ENCODE results near the gene CCDC57. TPM values are rescaled to one million over a fixed set of nuclear protein-coding genes. Genes with fewer than 3 reads are reported as not detected.

Gene CCDC57
- total and polyA plus RNA-seq, 5 donors from 2014 or later, result 27.7 to 76.6 (median 38.1) TPM

- Mint-ChIP-seq H3K36me3 (no peaks in the 10 kb centered on the region), H3K9me3 (peaks cover 0 to 2% (median 0%) of the 10 kb centered on the region in 7 donors), H3K27ac (peak overlapping the region in 1 of 3 donors; percentile 15), H3K27me3 (no peaks in the 10 kb centered on the region), H3K4me3 (peak overlapping the region in 3 of 4 donors; percentile 76 to 83 (median 78)), H3K4me1 (peaks cover 0 to 19% (median 3%) of the 10 kb centered on the region in 4 donors)
- peak; percentile 39 to 48 for ATAC-seq (ENCODE audit: low read depth in 2 of 2)
- Histone ChIP-seq H3K4me1 (ENCODE audit: control insufficient read depth, insufficient read depth, low read length, poor library complexity, severe bottlenecking) (peaks cover 25% of the 10 kb centered on the region), H3K4me3 (ENCODE audit: low read depth, low read length) (no peak overlapping the region), H3K27me3 (ENCODE audit: control insufficient read depth, insufficient read depth, low read length) (no peaks in the 10 kb centered on the region), H3K36me3 (ENCODE audit: control insufficient read depth, insufficient read depth, low read length) (peaks cover 9% of the 10 kb centered on the region), H3K9me3 (ENCODE audit: control insufficient read depth in 2 of 2, low read length in 2 of 2) (no peaks in the 10 kb centered on the region), H3K27ac (ENCODE audit: insufficient read depth, low read length, poor library complexity, severe bottlenecking) (peak overlapping the region; percentile 57)
- DNase-seq, result peak in 1 of 3 donors; percentile 44
Observed at GRCh38 chr17:82065193-82065637, 147.4 kb downstream of the CCDC57 start.

- peaks cover 9% of the 10 kb centered on the region for H3K36me3 ChIP-seq (ENCODE audit: control insufficient read depth, insufficient read depth, low read length)
- ATAC-seq (ENCODE audit: low read depth in 2 of 2) (no peak), DNase-seq (no peak)
- peaks cover 0 to 2% (median 0%) of the 10 kb centered on the region in 7 donors for H3K9me3 Mint-ChIP-seq
- peaks cover 0 to 19% (median 3%) of the 10 kb centered on the region in 4 donors for H3K4me1 Mint-ChIP-seq
- H3K4me3 ChIP-seq (ENCODE audit: low read depth, low read length), result no peak overlapping the region
- H3K27ac Mint-ChIP-seq, result peak overlapping the region in 2 of 3 donors; percentile 52 to 71
- H3K27me3 Mint-ChIP-seq, result no peaks in the 10 kb centered on the region
- no peaks in the 10 kb centered on the region for H3K36me3 Mint-ChIP-seq
- H3K4me3 Mint-ChIP-seq, result peak overlapping the region; percentile 76 to 83 (median 80)
- no peaks in the 10 kb centered on the region for H3K9me3 ChIP-seq (ENCODE audit: control insufficient read depth in 2 of 2, low read length in 2 of 2)
- peak overlapping the region; percentile 57 for H3K27ac ChIP-seq (ENCODE audit: insufficient read depth, low read length, poor library complexity, severe bottlenecking)
- H3K4me1 ChIP-seq (ENCODE audit: control insufficient read depth, insufficient read depth, low read length, poor library complexity, severe bottlenecking), result peaks cover 25% of the 10 kb centered on the region
- H3K27me3 ChIP-seq (ENCODE audit: control insufficient read depth, insufficient read depth, low read length), result no peaks in the 10 kb centered on the region
Observed at GRCh38 chr17:82064433-82065192, 148.0 kb downstream of the CCDC57 start.

GRCh38 chr17:82063424-82064415, 148.9 kb downstream of the CCDC57 start:
- DNase-seq (no peak), ATAC-seq (ENCODE audit: low read depth in 2 of 2) (no peak)
- H3K4me3 Mint-ChIP-seq, result peak overlapping the region; percentile 76 to 83 (median 80)
- H3K9me3 Mint-ChIP-seq, result peaks cover 0 to 2% (median 0%) of the 10 kb centered on the region in 7 donors
- H3K27ac Mint-ChIP-seq, result peak overlapping the region in 1 of 3 donors; percentile 71
- no peak overlapping the region for H3K4me3 ChIP-seq (ENCODE audit: low read depth, low read length)
- H3K27me3 Mint-ChIP-seq, result no peaks in the 10 kb centered on the region
- H3K36me3 Mint-ChIP-seq, result no peaks in the 10 kb centered on the region
- H3K9me3 ChIP-seq (ENCODE audit: control insufficient read depth in 2 of 2, low read length in 2 of 2), result no peaks in the 10 kb centered on the region
- peaks cover 9% of the 10 kb centered on the region for H3K36me3 ChIP-seq (ENCODE audit: control insufficient read depth, insufficient read depth, low read length)
- H3K4me1 Mint-ChIP-seq, result peaks cover 0 to 19% (median 3%) of the 10 kb centered on the region in 4 donors
- peaks cover 25% of the 10 kb centered on the region for H3K4me1 ChIP-seq (ENCODE audit: control insufficient read depth, insufficient read depth, low read length, poor library complexity, severe bottlenecking)
- no peaks in the 10 kb centered on the region for H3K27me3 ChIP-seq (ENCODE audit: control insufficient read depth, insufficient read depth, low read length)
- no peak overlapping the region for H3K27ac ChIP-seq (ENCODE audit: insufficient read depth, low read length, poor library complexity, severe bottlenecking)

- Histone ChIP-seq H3K27ac (ENCODE audit: insufficient read depth, low read length, poor library complexity, severe bottlenecking) (no peak overlapping the region), H3K4me1 (ENCODE audit: control insufficient read depth, insufficient read depth, low read length, poor library complexity, severe bottlenecking) (peaks cover 25% of the 10 kb centered on the region), H3K36me3 (ENCODE audit: control insufficient read depth, insufficient read depth, low read length) (peaks cover 9% of the 10 kb centered on the region), H3K4me3 (ENCODE audit: low read depth, low read length) (no peak overlapping the region), H3K27me3 (ENCODE audit: control insufficient read depth, insufficient read depth, low read length) (no peaks in the 10 kb centered on the region), H3K9me3 (ENCODE audit: control insufficient read depth in 2 of 2, low read length in 2 of 2) (no peaks in the 10 kb centered on the region)
- peaks cover 0 to 19% (median 3%) of the 10 kb centered on the region in 4 donors for H3K4me1 Mint-ChIP-seq
- ATAC-seq (ENCODE audit: low read depth in 2 of 2), result no peak
- H3K36me3 Mint-ChIP-seq, result peaks cover 1% of the 10 kb centered on the region
- no peak overlapping the region for H3K27ac Mint-ChIP-seq
- no peaks in the 10 kb centered on the region for H3K27me3 Mint-ChIP-seq
- H3K4me3 Mint-ChIP-seq, result peak overlapping the region in 1 of 4 donors; percentile 69
- H3K9me3 Mint-ChIP-seq, result peaks cover 0 to 2% (median 0%) of the 10 kb centered on the region in 7 donors
- DNase-seq, result no peak
Observed at GRCh38 chr17:82062984-82063368, 149.7 kb downstream of the CCDC57 start.

GRCh38 chr17:82062076-82062983, 150.3 kb downstream of the CCDC57 start:
- Histone ChIP-seq H3K36me3 (ENCODE audit: control insufficient read depth, insufficient read depth, low read length) (peaks cover 15% of the 10 kb centered on the region), H3K4me3 (ENCODE audit: low read depth, low read length) (no peak overlapping the region), H3K9me3 (ENCODE audit: control insufficient read depth in 2 of 2, low read length in 2 of 2) (no peaks in the 10 kb centered on the region), H3K27ac (ENCODE audit: insufficient read depth, low read length, poor library complexity, severe bottlenecking) (no peak overlapping the region), H3K27me3 (ENCODE audit: control insufficient read depth, insufficient read depth, low read length) (no peaks in the 10 kb centered on the region), H3K4me1 (ENCODE audit: control insufficient read depth, insufficient read depth, low read length, poor library complexity, severe bottlenecking) (peaks cover 25% of the 10 kb centered on the region)
- Mint-ChIP-seq H3K27me3 (no peaks in the 10 kb centered on the region), H3K27ac (no peak overlapping the region), H3K4me3 (peak overlapping the region in 3 of 4 donors; percentile 39 to 69 (median 41)), H3K9me3 (peaks cover 0 to 2% (median 0%) of the 10 kb centered on the region in 7 donors), H3K36me3 (peaks cover 5% of the 10 kb centered on the region), H3K4me1 (peaks cover 0 to 19% (median 3%) of the 10 kb centered on the region in 4 donors)
- ATAC-seq (ENCODE audit: low read depth in 2 of 2), result no peak
- no peak for DNase-seq

- Mint-ChIP-seq H3K27ac (no peak overlapping the region), H3K27me3 (no peaks in the 10 kb centered on the region), H3K9me3 (peaks cover 0 to 2% (median 0%) of the 10 kb centered on the region in 7 donors), H3K36me3 (peaks cover 5% of the 10 kb centered on the region), H3K4me3 (no peak overlapping the region), H3K4me1 (peaks cover 0 to 13% (median 1%) of the 10 kb centered on the region in 4 donors)
- no peaks in the 10 kb centered on the region for H3K27me3 ChIP-seq (ENCODE audit: control insufficient read depth, insufficient read depth, low read length)
- H3K27ac ChIP-seq (ENCODE audit: insufficient read depth, low read length, poor library complexity, severe bottlenecking), result no peak overlapping the region
- H3K4me3 ChIP-seq (ENCODE audit: low read depth, low read length), result no peak overlapping the region
- H3K36me3 ChIP-seq (ENCODE audit: control insufficient read depth, insufficient read depth, low read length), result peaks cover 18% of the 10 kb centered on the region
- no peaks in the 10 kb centered on the region for H3K9me3 ChIP-seq (ENCODE audit: control insufficient read depth in 2 of 2, low read length in 2 of 2)
- ATAC-seq (ENCODE audit: low read depth in 2 of 2) (no peak), DNase-seq (no peak)
- peaks cover 23% of the 10 kb centered on the region for H3K4me1 ChIP-seq (ENCODE audit: control insufficient read depth, insufficient read depth, low read length, poor library complexity, severe bottlenecking)
Observed at GRCh38 chr17:82061047-82061925, 151.4 kb downstream of the CCDC57 start.
